Skeletal muscle tissue (tissue), 4 donors: ENCODE measurements around the gene NT5E. TPM values are rescaled to one million over a fixed set of nuclear protein-coding genes. Genes with fewer than 3 reads are reported as not detected.
A peak's percentile ranks its signal among the peaks of the same experiment; 100 is the strongest.

Experiments
- H3K27ac ChIP-seq: one replicate; pipeline ENCODE4 v1.7.0; 2013; ENCODE audit warnings: mild to moderate bottlenecking, low read depth, low read length, inconsistent platforms
- H3K27me3 ChIP-seq, 3 donors: one replicate each; pipeline ENCODE4 v1.7.0; 2013; ENCODE audit warnings: low read length in 3 of 3; ENCODE audit not compliant: control insufficient read depth in 3 of 3, insufficient read depth in 3 of 3
- H3K36me3 ChIP-seq, 3 donors: one replicate each; pipeline ENCODE4 v1.7.0; 2013; ENCODE audit warnings: low read length in 3 of 3; ENCODE audit not compliant: control insufficient read depth in 3 of 3, insufficient read depth in 3 of 3
- H3K4me1 ChIP-seq, 3 donors: one replicate each; pipeline ENCODE4 v1.7.0; 2013; ENCODE audit warnings: low read length in 3 of 3, mild to moderate bottlenecking in 3 of 3; ENCODE audit not compliant: control insufficient read depth in 3 of 3, insufficient read depth in 3 of 3
- H3K4me3 ChIP-seq, 3 donors: one replicate each; pipeline ENCODE4 v1.7.0; 2013; ENCODE audit warnings: low read length in 3 of 3
- H3K9ac ChIP-seq, 3 donors: one replicate each; pipeline ENCODE4 v1.7.0; 2013; ENCODE audit warnings: low read length in 3 of 3, mild to moderate bottlenecking in 3 of 3, moderate library complexity in 2 of 3, low read depth in 1 of 3
- H3K9me3 ChIP-seq, 3 donors: one replicate each; pipeline ENCODE4 v1.7.0; 2013; ENCODE audit warnings: low read length in 3 of 3; ENCODE audit not compliant: control insufficient read depth in 3 of 3
- total RNA-seq: library from RNA; depleted of rRNA; stranded (reverse); fragments of >200 nt; gene quantifications from one replicate; pipeline ENCODE4 v1.2.3, GENCODE V29; 2014
- donor health status: Osteomylitis.

NT5E gene
- total RNA-seq, 1 donor from 2014 or later, result 32.9 TPM

DNA sequence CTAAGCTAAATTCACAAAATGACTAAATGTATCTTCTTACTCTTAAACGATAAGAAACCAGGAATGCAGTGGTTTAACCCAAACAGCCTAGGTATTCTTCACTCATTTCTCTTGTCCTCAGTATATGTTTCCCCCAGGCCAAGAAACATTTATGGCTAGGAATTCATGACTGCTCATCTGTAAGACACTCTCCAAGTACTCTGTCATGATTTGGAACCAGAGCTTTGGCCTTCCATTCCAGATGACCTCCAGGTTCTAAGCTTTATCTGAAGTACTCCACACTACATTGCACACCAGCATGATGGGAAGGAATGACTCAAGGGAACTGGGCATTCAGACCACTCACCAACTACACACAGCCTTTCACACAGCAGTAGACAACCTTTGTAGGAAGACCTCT is 29.3 kb downstream of the NT5E start:
- Histone ChIP-seq H3K4me1 (peaks cover 0 to 3% (median 0%) of the 10 kb centered on the region in 3 donors), H3K27me3 (no peaks in the 10 kb centered on the region), H3K36me3 (peaks cover 0 to 5% (median 0%) of the 10 kb centered on the region in 3 donors), H3K9ac (no peak overlapping the region), H3K9me3 (no peaks in the 10 kb centered on the region), H3K4me3 (no peak overlapping the region), H3K27ac (no peak overlapping the region)

DNA sequence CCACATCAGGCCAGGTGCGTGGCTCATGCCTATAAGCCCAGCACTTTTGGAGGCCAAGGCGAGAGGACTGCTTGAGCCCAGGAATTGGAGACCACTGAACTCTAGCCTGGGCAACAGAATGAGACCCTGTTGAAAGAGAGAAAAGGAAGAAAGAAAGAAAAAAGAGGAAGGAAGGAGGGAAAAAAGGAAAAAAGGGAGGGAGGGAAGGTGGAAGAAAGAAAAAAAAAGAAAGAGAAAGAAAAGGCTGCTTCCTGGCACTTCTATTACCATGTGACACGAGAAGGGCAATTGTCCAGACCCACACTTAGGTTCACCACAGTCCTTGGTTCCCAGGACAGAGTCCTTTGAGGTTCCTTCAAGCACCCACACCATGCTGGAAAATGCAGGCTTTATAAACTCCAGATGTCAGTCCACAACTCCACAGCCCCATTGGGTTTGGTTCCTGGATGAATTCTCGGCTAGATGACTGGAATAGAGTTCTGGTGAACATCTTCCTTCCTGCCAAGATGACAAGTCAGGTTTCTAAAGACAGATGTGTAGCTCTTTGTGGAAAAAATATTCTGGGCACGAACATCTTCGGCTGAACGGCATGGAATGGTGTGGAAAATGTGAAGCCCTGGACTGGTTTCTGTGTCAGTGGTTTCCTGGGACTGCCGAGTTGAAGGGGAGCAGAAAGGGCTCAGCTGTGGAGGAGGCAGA is 32.5 kb downstream of the NT5E start:
- H3K9ac ChIP-seq, result no peak overlapping the region
- H3K9me3 ChIP-seq, result no peaks in the 10 kb centered on the region
- no peak overlapping the region for H3K4me3 ChIP-seq
- peaks cover 0 to 3% (median 0%) of the 10 kb centered on the region in 3 donors for H3K4me1 ChIP-seq
- no peaks in the 10 kb centered on the region for H3K36me3 ChIP-seq
- H3K27ac ChIP-seq, result peak overlapping the region; percentile 39
- H3K27me3 ChIP-seq, result no peaks in the 10 kb centered on the region

DNA sequence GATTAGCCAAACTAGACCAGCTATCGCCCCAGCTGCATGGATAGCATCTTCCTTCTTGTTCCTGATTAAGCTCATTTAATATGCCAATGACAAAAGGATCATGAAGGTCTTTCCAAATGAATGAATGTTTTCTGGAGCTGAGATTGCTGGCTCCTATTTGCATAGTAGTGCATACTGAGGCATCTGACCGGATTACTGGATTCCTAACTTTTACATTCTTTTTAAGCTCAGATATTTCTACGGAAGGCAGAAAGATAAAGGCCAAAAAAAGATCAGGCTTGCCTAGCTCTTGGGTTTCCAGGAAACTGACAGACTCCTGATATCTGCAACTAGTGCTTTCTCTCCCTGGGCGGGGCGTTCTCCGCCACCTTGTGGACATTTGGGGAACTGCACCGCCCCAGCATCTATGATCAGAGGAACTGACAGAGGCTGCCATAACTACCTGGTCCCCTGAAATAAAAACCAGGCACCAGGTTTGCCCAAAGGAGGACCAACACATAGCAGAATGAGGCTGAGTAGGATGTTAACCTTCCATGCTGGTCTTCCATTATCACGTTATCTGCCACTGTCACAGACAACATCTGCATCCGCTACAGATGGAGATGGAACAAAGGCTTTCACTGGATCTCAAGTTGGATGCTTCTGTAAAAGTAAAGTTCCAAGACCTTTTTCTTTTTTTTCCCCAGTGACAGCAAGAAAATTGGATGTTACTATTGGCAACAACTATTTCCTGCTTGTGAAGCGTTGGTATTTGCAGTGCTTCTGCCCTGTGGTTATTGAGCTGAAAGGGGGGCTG is 33.2 kb downstream of the NT5E start:
- no peak overlapping the region for H3K4me3 ChIP-seq

DNA sequence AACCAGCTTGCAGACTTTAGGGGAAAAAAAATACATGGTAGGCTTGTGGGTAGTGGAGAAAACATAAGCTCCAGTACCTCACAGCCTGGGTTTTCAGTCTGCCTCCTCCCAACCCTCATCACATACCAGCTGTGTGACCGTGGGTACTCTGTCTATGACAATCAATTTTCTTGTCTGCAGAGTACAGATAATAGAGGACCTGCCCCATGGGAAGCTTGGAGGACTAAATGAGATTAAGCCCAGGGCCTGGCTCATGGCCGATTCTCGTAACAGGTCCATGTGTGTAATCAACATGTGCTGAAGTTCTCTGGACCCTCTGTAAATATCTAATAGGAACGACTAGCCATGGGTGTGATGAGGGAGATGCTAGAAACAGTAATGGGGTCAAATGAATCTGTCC is 34.0 kb downstream of the NT5E start:
- Histone ChIP-seq H3K9me3 (no peaks in the 10 kb centered on the region), H3K4me3 (no peak overlapping the region), H3K4me1 (peaks cover 0 to 3% (median 0%) of the 10 kb centered on the region in 3 donors), H3K27ac (no peak overlapping the region), H3K36me3 (no peaks in the 10 kb centered on the region), H3K9ac (no peak overlapping the region), H3K27me3 (no peaks in the 10 kb centered on the region)

More for the DNA sequence above, 33.2 kb downstream of the NT5E start:
- Histone ChIP-seq H3K9ac (no peak overlapping the region), H3K9me3 (no peaks in the 10 kb centered on the region), H3K36me3 (no peaks in the 10 kb centered on the region), H3K27me3 (no peaks in the 10 kb centered on the region), H3K4me1 (peaks cover 0 to 3% (median 0%) of the 10 kb centered on the region in 3 donors), H3K27ac (no peak overlapping the region)

DNA sequence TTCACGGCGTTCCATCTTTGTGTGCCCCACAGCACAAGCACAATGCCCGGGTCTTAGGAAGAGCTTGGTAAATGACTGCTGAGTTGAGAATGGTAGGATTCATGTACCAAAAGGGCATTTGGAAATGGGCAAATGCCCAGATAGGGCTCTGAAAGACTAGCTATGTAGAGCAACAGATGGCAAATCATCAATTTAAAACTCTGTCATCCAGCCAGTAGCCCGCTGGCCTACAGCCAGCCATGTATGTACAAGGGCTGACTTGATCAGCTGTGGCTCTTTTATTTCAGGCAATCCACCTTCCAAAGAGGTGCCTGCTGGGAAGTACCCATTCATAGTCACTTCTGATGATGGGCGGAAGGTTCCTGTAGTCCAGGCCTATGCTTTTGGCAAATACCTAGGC is 35.1 kb downstream of the NT5E start:
- no peaks in the 10 kb centered on the region for H3K9me3 ChIP-seq
- H3K4me1 ChIP-seq, result peaks cover 3 to 11% (median 8%) of the 10 kb centered on the region in 3 donors
- H3K4me3 ChIP-seq, result no peak overlapping the region
- no peak overlapping the region for H3K9ac ChIP-seq
- H3K27me3 ChIP-seq, result no peaks in the 10 kb centered on the region
- H3K36me3 ChIP-seq, result no peaks in the 10 kb centered on the region
- H3K27ac ChIP-seq, result no peak overlapping the region

DNA sequence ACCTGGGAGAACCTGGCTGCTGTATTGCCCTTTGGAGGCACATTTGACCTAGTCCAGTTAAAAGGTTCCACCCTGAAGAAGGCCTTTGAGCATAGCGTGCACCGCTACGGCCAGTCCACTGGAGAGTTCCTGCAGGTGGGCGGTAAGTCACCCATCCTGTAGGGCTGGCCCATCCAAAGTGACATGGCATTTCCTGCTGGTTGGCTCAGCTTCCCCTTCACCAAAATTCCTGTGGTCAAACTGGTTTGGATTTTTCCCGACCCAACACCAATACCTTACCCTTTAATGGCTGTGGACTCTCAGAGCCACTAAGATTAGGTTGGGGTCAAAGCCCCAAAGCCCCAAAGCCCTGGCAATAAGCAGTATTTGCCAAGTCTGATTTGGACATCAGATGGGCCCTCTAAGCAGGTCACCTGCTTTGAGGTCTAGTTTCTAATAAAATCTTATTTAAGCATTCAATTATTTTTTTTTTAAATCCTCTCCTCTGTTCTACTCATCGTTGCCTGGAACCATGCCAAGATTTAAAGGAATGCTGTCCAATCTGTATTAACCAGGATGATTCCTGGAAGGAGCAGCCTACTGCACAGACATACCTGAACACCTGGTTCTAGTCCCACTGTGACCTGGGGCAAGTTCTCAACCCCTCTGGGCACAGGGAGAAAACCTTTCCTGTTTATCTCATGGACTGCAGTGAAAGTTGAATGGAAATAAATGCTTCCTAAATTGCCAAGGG is 40.8 kb downstream of the NT5E start:
- Histone ChIP-seq H3K27me3 (no peaks in the 10 kb centered on the region), H3K9me3 (no peaks in the 10 kb centered on the region), H3K4me1 (peaks cover 3 to 12% (median 5%) of the 10 kb centered on the region in 3 donors), H3K27ac (no peak overlapping the region), H3K36me3 (no peaks in the 10 kb centered on the region), H3K9ac (no peak overlapping the region), H3K4me3 (no peak overlapping the region)

DNA sequence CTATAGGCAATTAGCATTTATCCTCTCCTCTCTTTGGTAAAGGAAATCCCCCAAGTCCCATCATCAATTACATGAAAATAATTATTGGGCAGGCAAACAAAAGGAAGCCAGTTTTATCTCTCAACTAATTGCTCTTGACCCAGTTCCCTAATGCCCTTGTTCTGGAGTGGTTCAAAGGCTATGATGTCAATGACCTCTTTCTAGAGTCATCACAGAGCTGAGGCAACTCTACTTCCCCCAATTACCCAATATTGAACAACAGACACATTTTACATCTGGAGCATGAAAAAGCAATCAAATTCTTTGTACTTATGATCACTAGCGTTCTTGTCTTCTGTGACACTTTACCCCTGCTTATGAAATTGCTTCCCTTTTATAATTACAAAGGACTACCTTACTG is 43.5 kb downstream of the NT5E start:
- Histone ChIP-seq H3K4me1 (peaks cover 3 to 12% (median 5%) of the 10 kb centered on the region in 3 donors), H3K9ac (no peak overlapping the region), H3K27me3 (no peaks in the 10 kb centered on the region), H3K36me3 (no peaks in the 10 kb centered on the region), H3K9me3 (no peaks in the 10 kb centered on the region), H3K27ac (no peak overlapping the region), H3K4me3 (no peak overlapping the region)

DNA sequence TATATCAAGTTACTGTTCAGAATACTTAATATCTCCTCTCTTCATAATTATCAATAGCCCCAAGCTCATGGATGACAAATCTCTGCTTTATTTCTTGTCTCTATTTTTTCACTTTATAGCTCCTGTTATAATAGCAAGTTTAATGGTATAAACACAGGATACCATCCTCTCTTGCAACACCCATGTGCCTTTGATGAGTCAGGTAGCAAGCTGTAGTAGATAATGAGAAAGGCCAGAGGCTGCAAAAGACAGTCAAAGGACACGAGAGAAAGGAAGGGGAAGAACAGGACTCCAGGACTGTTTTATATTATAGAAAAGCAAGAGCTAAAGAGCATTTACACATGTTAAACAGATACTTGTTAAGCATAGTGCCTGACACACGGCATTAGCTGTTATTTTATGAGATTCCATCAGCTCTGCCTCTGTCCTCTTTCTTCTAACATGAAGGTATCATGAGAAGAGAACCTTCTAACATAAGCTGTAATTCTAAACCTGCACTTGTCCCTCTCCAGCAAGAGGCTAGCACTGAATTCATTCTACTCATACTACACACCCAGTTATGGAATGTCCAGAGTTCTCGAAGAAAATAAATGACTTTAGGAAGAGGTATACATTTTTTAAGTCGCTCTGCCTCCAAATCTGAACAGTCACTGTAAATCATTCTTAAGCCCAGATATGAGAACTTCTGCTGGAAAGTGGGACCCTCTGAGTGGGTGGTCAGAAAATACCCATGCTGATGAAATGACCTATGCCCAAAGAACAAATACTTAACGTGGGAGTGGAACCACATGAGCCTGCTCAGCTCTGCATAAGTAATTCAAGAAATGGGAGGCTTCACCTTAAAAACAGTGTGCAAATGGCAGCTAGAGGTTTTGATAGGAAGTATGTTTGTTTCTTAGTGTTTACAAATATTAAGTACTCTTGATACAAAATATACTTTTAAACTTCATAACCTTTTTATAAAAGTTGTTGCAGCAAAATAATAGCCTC is 45.0 kb downstream of the NT5E start:
- H3K36me3 ChIP-seq, result no peaks in the 10 kb centered on the region
- no peak overlapping the region for H3K9ac ChIP-seq
- no peaks in the 10 kb centered on the region for H3K27me3 ChIP-seq
- H3K4me3 ChIP-seq, result no peak overlapping the region
- no peak overlapping the region for H3K27ac ChIP-seq
- H3K9me3 ChIP-seq, result no peaks in the 10 kb centered on the region
- peaks cover 0 to 3% (median 0%) of the 10 kb centered on the region in 3 donors for H3K4me1 ChIP-seq

DNA sequence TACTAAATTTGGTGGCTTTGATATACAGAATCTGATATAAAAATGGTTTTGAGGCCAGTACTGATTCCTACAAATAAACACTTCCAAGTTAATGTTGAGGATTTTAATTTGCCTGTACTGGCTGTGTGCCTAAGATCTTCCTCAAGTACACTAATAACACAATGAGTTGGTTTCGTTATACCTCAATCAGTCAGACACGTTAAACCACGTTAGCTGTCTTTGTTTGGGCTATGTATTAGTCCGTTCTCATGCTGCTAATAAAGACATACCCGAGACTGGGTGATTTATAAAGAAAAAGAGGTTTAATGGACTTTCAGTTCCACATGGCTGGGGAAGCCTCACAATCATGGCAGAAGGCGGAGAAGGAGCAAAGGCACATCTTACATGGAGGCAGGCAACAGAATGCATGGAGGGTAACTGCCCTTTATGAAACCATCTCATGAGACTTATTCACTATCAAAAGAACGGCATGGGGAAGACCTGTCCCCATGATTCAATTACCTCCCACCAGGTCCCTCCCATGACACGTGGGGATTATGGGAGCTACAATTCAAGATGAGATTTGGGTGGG is 46.2 kb downstream of the NT5E start:
- Histone ChIP-seq H3K27ac (no peak overlapping the region), H3K4me1 (no peaks in the 10 kb centered on the region), H3K9ac (no peak overlapping the region), H3K4me3 (no peak overlapping the region), H3K36me3 (no peaks in the 10 kb centered on the region), H3K27me3 (no peaks in the 10 kb centered on the region), H3K9me3 (no peaks in the 10 kb centered on the region)
